Right atrium auricular region (tissue), 2 donors: ENCODE results near the gene TRIB2. TPM values are rescaled to one million over a fixed set of nuclear protein-coding genes. Genes with fewer than 3 reads are reported as not detected.

ENCODE experiments used
- DNase-seq: peaks from one replicate; pipeline ENCODE4 v3.0.0-alpha.2; 2019; ENCODE audit warnings: low spot score
- H3K27ac ChIP-seq, 2 donors: fragments of 200-600 bp; sonication (generic); 1 replicate in 1 of 2; 2 replicates in 1 of 2; pipeline ENCODE4 v1.5.1; 2016 to 2019
- H3K27me3 ChIP-seq, 2 donors: fragments of 200-600 bp; sonication (generic); one replicate each; pipeline versions ENCODE4 v1.5.1 to v1.6.0; 2017 to 2019
- H3K36me3 ChIP-seq: fragments of 200-600 bp; sonication (generic); one replicate; pipeline ENCODE4 v1.5.1; 2016
- H3K4me1 ChIP-seq, 2 donors: fragments of 200-600 bp; sonication (generic); one replicate each; pipeline versions ENCODE4 v1.5.1 to v1.6.0; 2017 to 2019
- H3K4me3 ChIP-seq, 2 donors: fragments of 200-600 bp; sonication (generic); 1 replicate in 1 of 2; 2 replicates in 1 of 2; pipeline ENCODE4 v1.5.1; 2017 to 2019; ENCODE audit warnings: mild to moderate bottlenecking in 1 of 2, moderate library complexity in 1 of 2
- H3K9me3 ChIP-seq, 2 donors: fragments of 200-600 bp; sonication (generic); one replicate each; pipeline ENCODE4 v1.5.1; 2019
- CTCF ChIP-seq, 2 donors: fragments of 200-600 bp; sonication (generic); IDR thresholded peaks; one replicate each; pipeline ENCODE4 v1.5.1; 2019; ENCODE audit warnings: antibody characterized with exemption in 2 of 2
- total RNA-seq, 2 donors: library from RNA; depleted of rRNA; stranded (reverse); fragments of >200 nt; gene quantifications; one replicate each; pipeline ENCODE4 v1.1.0, GENCODE V29; 2016

The TRIB2 gene
- total RNA-seq, 2 donors from 2014 or later, result 33.5 to 55.7 TPM

- Histone ChIP-seq H3K27me3 (no peaks in the 10 kb centered on the region), H3K27ac (no peak overlapping the region), H3K36me3 (no peaks in the 10 kb centered on the region), H3K9me3 (peaks cover 0 to 7% of the 10 kb centered on the region in 2 donors), H3K4me3 (no peak overlapping the region), H3K4me1 (no peaks in the 10 kb centered on the region)
- TF ChIP-seq CTCF (IDR thresholded peaks at IDR 0.05), result no peak
- no peak for DNase-seq
Measured at GRCh38 chr2:12688091-12688490, 28.6 kb upstream of the TRIB2 start.

GRCh38 chr2:12688893-12689292 is 27.8 kb upstream of the TRIB2 start:
- Histone ChIP-seq H3K27ac (no peak overlapping the region), H3K36me3 (no peaks in the 10 kb centered on the region), H3K4me3 (no peak overlapping the region), H3K9me3 (peaks cover 0 to 7% of the 10 kb centered on the region in 2 donors), H3K4me1 (no peaks in the 10 kb centered on the region), H3K27me3 (no peaks in the 10 kb centered on the region)
- no peak for DNase-seq
- TF ChIP-seq CTCF (IDR thresholded peaks at IDR 0.05), result no peak

- Histone ChIP-seq H3K9me3 (peaks cover 0 to 7% of the 10 kb centered on the region in 2 donors), H3K27me3 (no peaks in the 10 kb centered on the region), H3K4me3 (no peak overlapping the region), H3K4me1 (no peaks in the 10 kb centered on the region), H3K36me3 (no peaks in the 10 kb centered on the region), H3K27ac (no peak overlapping the region)
- TF ChIP-seq CTCF (IDR thresholded peaks at IDR 0.05), result no peak
- no peak for DNase-seq
Measured at GRCh38 chr2:12693509-12693908, 23.2 kb upstream of the TRIB2 start.

- DNase-seq, result no peak
- no peaks in the 10 kb centered on the region for H3K27me3 ChIP-seq
- no peak overlapping the region for H3K4me3 ChIP-seq
- peaks cover 0 to under 1% of the 10 kb centered on the region in 2 donors for H3K9me3 ChIP-seq
- no peak for TF ChIP-seq CTCF (IDR thresholded peaks at IDR 0.05)
- H3K4me1 ChIP-seq, result no peaks in the 10 kb centered on the region
- no peaks in the 10 kb centered on the region for H3K36me3 ChIP-seq
- H3K27ac ChIP-seq, result no peak overlapping the region
Measured at GRCh38 chr2:12694990-12695774, 21.6 kb upstream of the TRIB2 start.

GRCh38 chr2:12697617-12698016 is 19.1 kb upstream of the TRIB2 start:
- no peak overlapping the region for H3K4me3 ChIP-seq
- no peak for DNase-seq
- H3K27ac ChIP-seq, result no peak overlapping the region
- no peaks in the 10 kb centered on the region for H3K9me3 ChIP-seq
- H3K4me1 ChIP-seq, result no peaks in the 10 kb centered on the region
- H3K27me3 ChIP-seq, result no peaks in the 10 kb centered on the region
- no peak for TF ChIP-seq CTCF (IDR thresholded peaks at IDR 0.05)
- H3K36me3 ChIP-seq, result no peaks in the 10 kb centered on the region

- H3K4me1 ChIP-seq, result peaks cover 0 to 7% of the 10 kb centered on the region in 2 donors
- H3K9me3 ChIP-seq, result no peaks in the 10 kb centered on the region
- H3K27ac ChIP-seq, result no peak overlapping the region
- H3K4me3 ChIP-seq, result no peak overlapping the region
- no peak for TF ChIP-seq CTCF (IDR thresholded peaks at IDR 0.05)
- DNase-seq, result no peak
- H3K36me3 ChIP-seq, result no peaks in the 10 kb centered on the region
- H3K27me3 ChIP-seq, result no peaks in the 10 kb centered on the region
Measured at GRCh38 chr2:12700989-12701388, 15.7 kb upstream of the TRIB2 start.
